Panc1 (cell line): Measurements from ENCODE around the gene VTN. TPM values are rescaled to one million over a fixed set of nuclear protein-coding genes. Genes with fewer than 3 reads are reported as not detected.

Experiments used
- ATAC-seq: fragments of 200-7000 bp; cut with Tn5 transposase; 2 replicates; pipeline ENCODE4 v1.9.1; 2020; ENCODE audit warnings: mild to moderate bottlenecking, moderate library complexity
- BruUV-seq: library from RNA; stranded (reverse); fragments of 400-500 nt; replicated peaks from 2 replicates; lab custom pipeline; 2021; lab: Mats Ljungman, UMichigan
- CTCF ChIA-PET: fragments of 300-600 bp; sonication (Branson Sonifier 250); formaldehyde crosslinking; loops from one replicate; lab custom pipeline; 2022; ENCODE audit warnings: antibody characterized with exemption; lab: Charles Lee
- POLR2A ChIA-PET: fragments of 300-600 bp; sonication (Branson Sonifier 250); formaldehyde crosslinking; loops from one replicate; lab custom pipeline; 2022; ENCODE audit warnings: antibody characterized with exemption; lab: Charles Lee
- DNase-seq: peaks from one replicate; pipeline ENCODE4 v3.0.0-alpha.2; 2010; ENCODE audit warnings: low read depth, low spot score
- H3K27ac ChIP-seq: 2 replicates; pipeline ENCODE4 v1.5.1; 2011; ENCODE audit warnings: mild to moderate bottlenecking, low read length, inconsistent platforms
- H3K27me3 ChIP-seq: fragments of 200-500 bp; sonication (Bioruptor generic); 2 replicates; pipeline ENCODE4 v1.6.0; 2014; ENCODE audit warnings: low read length, inconsistent platforms; ENCODE audit not compliant: control insufficient read depth, insufficient read depth
- H3K36me3 ChIP-seq: fragments of 200-500 bp; sonication (Bioruptor generic); 2 replicates; pipeline ENCODE4 v1.5.1; 2014; ENCODE audit warnings: inconsistent platforms, mild to moderate bottlenecking, low read length, moderate library complexity; ENCODE audit not compliant: control insufficient read depth, insufficient read depth
- H3K4me1 ChIP-seq: 2 replicates; pipeline ENCODE4 v1.5.1; 2011; ENCODE audit warnings: inconsistent platforms, mild to moderate bottlenecking, low read length, moderate library complexity; ENCODE audit not compliant: control insufficient read depth, insufficient read depth
- H3K4me3 ChIP-seq, 2 experiments: 2 replicates each; pipeline ENCODE4 v1.5.1; 2011 to 2012; ENCODE audit warnings: low read depth in 2 of 2, low read length in 2 of 2, mild to moderate bottlenecking in 2 of 2, inconsistent platforms in 1 of 2, moderate library complexity in 1 of 2
- H3K9me3 ChIP-seq: fragments of 200-500 bp; sonication (Bioruptor generic); 2 replicates; pipeline ENCODE4 v1.5.1; 2014; ENCODE audit warnings: low read depth, mild to moderate bottlenecking, inconsistent platforms, low read length, moderate library complexity; ENCODE audit not compliant: control insufficient read depth, insufficient read depth
- CTCF ChIP-seq: fragments of 450-650 bp; IDR thresholded peaks from 2 replicates; pipeline ENCODE4 v1.5.1; 2017; ENCODE audit warnings: mild to moderate bottlenecking
- POLR2AphosphoS5 ChIP-seq: IDR thresholded peaks from 2 replicates; pipeline ENCODE4 v1.6.1; 2012; ENCODE audit warnings: mild to moderate bottlenecking, low read depth, low read length, moderate library complexity
- REST ChIP-seq, 2 experiments: IDR thresholded peaks; 2 replicates each; pipeline ENCODE4 v1.6.1; 2011 to 2012; ENCODE audit warnings: low read depth in 2 of 2, control low read depth in 1 of 2, low read length in 1 of 2, mild to moderate bottlenecking in 1 of 2, moderate library complexity in 1 of 2; ENCODE audit not compliant: insufficient read depth in 1 of 2
- SIN3A ChIP-seq: IDR thresholded peaks from 2 replicates; pipeline ENCODE4 v1.6.1; 2012; ENCODE audit warnings: low read depth, mild to moderate bottlenecking, low read length, moderate library complexity, borderline replicate concordance; ENCODE audit not compliant: insufficient read depth
- TCF7L2 ChIP-seq: IDR thresholded peaks from 2 replicates; pipeline ENCODE4 v1.6.1; 2011; ENCODE audit warnings: mild to moderate bottlenecking, low read depth, low read length, inconsistent platforms
- in situ Hi-C: cut with HindIII; loops from 2 replicates; pipeline ENCODE4 v1.10.0; 2016; ENCODE audit warnings: low sequenced_read_pairs, low pct_unique_long_range_greater_than_20kb
- intact Hi-C: fragments of 100-400 bp; cut with micrococcal nuclease; formaldehyde crosslinking; loops from one replicate; pipeline ENCODE4 v1.10.0; 2022; ENCODE audit not compliant: unreplicated experiment
- total RNA-seq: library from RNA; stranded (reverse); gene quantifications from one replicate; pipeline ENCODE4 v1.2.1, GENCODE V29; 2021; ENCODE audit not compliant: unreplicated experiment

The VTN gene
- total RNA-seq, 1 experiment from 2014 or later, result 2.3 TPM

GRCh38 chr17:28415886-28416285 lies 45.8 kb upstream of the VTN start:
- ChIA-PET POLR2A (interaction anchor here (0.7 kb wide), 1 partner anchor 14 kb away, joined by 4 read pairs; no protein-coding TSS in a partner anchor), CTCF (interaction anchor here (0.6 to 1.8 kb wide), 3 partner anchors 11 to 135 kb away, joined by 3 to 8 read pairs (median 3); no protein-coding TSS in a partner anchor)
- no peak for TF ChIP-seq CTCF
- TF ChIP-seq POLR2AphosphoS5, result no peak
- TF ChIP-seq REST (IDR thresholded peaks at IDR 0.05; ENCODE audit: insufficient read depth in 1 of 2, low read depth in 2 of 2, low read length in 1 of 2), result no peak
- no peak for TF ChIP-seq SIN3A
- no peak for TF ChIP-seq TCF7L2
- H3K4me1 ChIP-seq, result no peaks in the 10 kb centered on the region
- H3K9me3 ChIP-seq, result no peaks in the 10 kb centered on the region
- ATAC-seq, result no peak
- no peak overlapping the region for H3K27ac ChIP-seq
- BruUV-seq, result no TSS peak
- H3K36me3 ChIP-seq, result no peaks in the 10 kb centered on the region
- H3K27me3 ChIP-seq, result no peaks in the 10 kb centered on the region
- H3K4me3 ChIP-seq, result no peak overlapping the region
- in situ Hi-C loops (no loop called here), intact Hi-C loops (no loop called here)
- DNase-seq, result no peak

- H3K4me1 ChIP-seq, result no peaks in the 10 kb centered on the region
- TF ChIP-seq CTCF (peak; percentile 12; the same call in 1 of the 2 replicates), POLR2AphosphoS5 (no peak)
- no peaks in the 10 kb centered on the region for H3K27me3 ChIP-seq
- POLR2A ChIA-PET, result no interaction called here
- intact Hi-C loops (no loop called here), in situ Hi-C loops (no loop called here)
- H3K9me3 ChIP-seq, result no peaks in the 10 kb centered on the region
- no TSS peak for BruUV-seq
- H3K27ac ChIP-seq, result no peak overlapping the region
- H3K4me3 ChIP-seq, result no peak overlapping the region
- DNase-seq, result no peak
- no peaks in the 10 kb centered on the region for H3K36me3 ChIP-seq
- CTCF ChIA-PET, result no interaction called here
- no peak for ATAC-seq
These were observed 43.7 kb upstream of the VTN start for GRCh38 chr17:28413804-28414203.
